Measurements from ENCODE around the gene ZNF516. TPM values are rescaled to one million over a fixed set of nuclear protein-coding genes. Genes with fewer than 3 reads are reported as not detected.

Gene ZNF516
- total and polyA plus RNA-seq, 2 experiments from 2014 or later = 18.2 to 29.2 TPM

GRCh38 chr18:76464281-76465259 lies 30.5 kb downstream of the ZNF516 start:
- peaks cover 18% of the 10 kb centered on the region for H3K4me1 ChIP-seq (ENCODE audit: insufficient read depth)
- no peak for DNase-seq (ENCODE audit: low spot score)
- no peaks in the 10 kb centered on the region for H3K27me3 ChIP-seq
- 97% methylated on average over 19 of the region's 19 CpGs for WGBS (ENCODE audit: low lambda C conversion rate, missing lambda C conversion rate)
- no peak overlapping the region for H3K27ac ChIP-seq
- H3K79me2 ChIP-seq = peaks cover 98% of the 10 kb centered on the region
- TF ChIP-seq EZH2 (IDR thresholded peaks at IDR 0.05; ENCODE audit: borderline replicate concordance) (no peak), CTCF (IDR thresholded peaks at IDR 0.05; ENCODE audit: poor library complexity) (no peak), EZH2phosphoT487 (IDR thresholded peaks at IDR 0.05; ENCODE audit: low read depth, severe bottlenecking, unreplicated experiment) (no peak)
- no peaks in the 10 kb centered on the region for H3K36me3 ChIP-seq (replicated peaks; ENCODE audit: insufficient read depth, low read depth)
- no peak overlapping the region for H3K4me3 ChIP-seq
- H3K9me3 ChIP-seq (ENCODE audit: low read depth) = no peaks in the 10 kb centered on the region
- H2AFZ ChIP-seq = no peak overlapping the region
- H3K9me2 ChIP-seq (replicated peaks; ENCODE audit: insufficient read depth) = no peaks in the 10 kb centered on the region
- H4K20me1 ChIP-seq (ENCODE audit: insufficient read depth, poor library complexity, severe bottlenecking) = peaks cover 87% of the 10 kb centered on the region
- H3K4me2 ChIP-seq = no peak overlapping the region

DNA sequence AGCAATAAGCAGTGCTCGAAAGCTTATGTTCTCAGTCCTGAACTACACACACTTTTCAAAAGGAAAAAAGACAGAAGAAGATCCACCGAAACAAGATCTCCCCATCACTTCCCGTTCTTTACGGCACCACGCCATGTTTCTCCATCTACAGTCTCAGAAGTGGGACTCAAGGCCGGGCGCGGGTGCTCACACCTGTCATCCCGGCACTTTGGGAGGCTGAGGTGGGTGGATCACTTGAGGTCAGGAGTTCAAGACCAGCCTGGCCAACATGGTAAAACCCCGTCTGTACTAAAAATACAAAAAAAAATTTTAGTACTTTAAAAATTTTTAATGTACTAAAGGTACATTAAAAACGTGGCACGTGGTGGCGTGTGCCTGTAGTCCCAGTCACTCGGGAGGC lies 31.2 kb downstream of the ZNF516 start:
- no peaks in the 10 kb centered on the region for H3K36me3 ChIP-seq (replicated peaks; ENCODE audit: insufficient read depth, low read depth)
- peaks cover 98% of the 10 kb centered on the region for H3K79me2 ChIP-seq
- no peak for DNase-seq (ENCODE audit: low spot score)
- H3K27ac ChIP-seq = no peak overlapping the region
- H3K9me2 ChIP-seq (replicated peaks; ENCODE audit: insufficient read depth) = no peaks in the 10 kb centered on the region
- H3K4me2 ChIP-seq = no peak overlapping the region
- no peaks in the 10 kb centered on the region for H3K27me3 ChIP-seq
- WGBS (ENCODE audit: low lambda C conversion rate, missing lambda C conversion rate) = 94% methylated on average over 14 of the region's 14 CpGs
- peaks cover 88% of the 10 kb centered on the region for H4K20me1 ChIP-seq (ENCODE audit: insufficient read depth, poor library complexity, severe bottlenecking)
- no peak overlapping the region for H3K4me3 ChIP-seq
- peaks cover 22% of the 10 kb centered on the region for H3K4me1 ChIP-seq (ENCODE audit: insufficient read depth)
- no peaks in the 10 kb centered on the region for H3K9me3 ChIP-seq (ENCODE audit: low read depth)
- TF ChIP-seq EZH2 (IDR thresholded peaks at IDR 0.05; ENCODE audit: borderline replicate concordance) = no peak
- no peak for TF ChIP-seq EZH2phosphoT487 (IDR thresholded peaks at IDR 0.05; ENCODE audit: low read depth, severe bottlenecking, unreplicated experiment)
- no peak for TF ChIP-seq CTCF (IDR thresholded peaks at IDR 0.05; ENCODE audit: poor library complexity)
- H2AFZ ChIP-seq = no peak overlapping the region

GRCh38 chr18:76463358-76463757 lies 31.7 kb downstream of the ZNF516 start:
- H2AFZ ChIP-seq = no peak overlapping the region
- H3K4me1 ChIP-seq (ENCODE audit: insufficient read depth) = peaks cover 22% of the 10 kb centered on the region
- DNase-seq (ENCODE audit: low spot score) = no peak
- 96% methylated on average over 18 of the region's 18 CpGs for WGBS (ENCODE audit: low lambda C conversion rate, missing lambda C conversion rate)
- H3K9me3 ChIP-seq (ENCODE audit: low read depth) = no peaks in the 10 kb centered on the region
- no peaks in the 10 kb centered on the region for H3K27me3 ChIP-seq
- no peaks in the 10 kb centered on the region for H3K9me2 ChIP-seq (replicated peaks; ENCODE audit: insufficient read depth)
- no peaks in the 10 kb centered on the region for H3K36me3 ChIP-seq (replicated peaks; ENCODE audit: insufficient read depth, low read depth)
- H3K4me2 ChIP-seq = no peak overlapping the region
- peaks cover 98% of the 10 kb centered on the region for H3K79me2 ChIP-seq
- TF ChIP-seq EZH2 (IDR thresholded peaks at IDR 0.05; ENCODE audit: borderline replicate concordance) (no peak), CTCF (IDR thresholded peaks at IDR 0.05; ENCODE audit: poor library complexity) (no peak), EZH2phosphoT487 (IDR thresholded peaks at IDR 0.05; ENCODE audit: low read depth, severe bottlenecking, unreplicated experiment) (no peak)
- peaks cover 85% of the 10 kb centered on the region for H4K20me1 ChIP-seq (ENCODE audit: insufficient read depth, poor library complexity, severe bottlenecking)
- H3K4me3 ChIP-seq = no peak overlapping the region
- no peak overlapping the region for H3K27ac ChIP-seq

Measured in hepatocyte (in vitro differentiated cells).